Progenitor cell of endocrine pancreas (in vitro differentiated cells): ENCODE measurements around the gene SMARCA2. TPM values are rescaled to one million over a fixed set of nuclear protein-coding genes. Genes with fewer than 3 reads are reported as not detected.
A peak's percentile ranks its signal among the peaks of the same experiment; 100 is the strongest.

Experiments
- DNase-seq: peaks from one replicate; pipeline ENCODE4 v3.0.0; 2021; ENCODE audit warnings: low spot score; ENCODE audit not compliant: unreplicated experiment
- H3K27ac Mint-ChIP-seq: 2 replicates; pipeline ENCODE4 v1.8.0; 2021; ENCODE audit warnings: mild to moderate bottlenecking, moderate library complexity, mixed read lengths
- H3K27me3 Mint-ChIP-seq: 2 replicates; pipeline ENCODE4 v1.8.0; 2021; ENCODE audit warnings: mixed read lengths
- H3K36me3 Mint-ChIP-seq: 2 replicates; pipeline ENCODE4 v1.8.0; 2022; ENCODE audit warnings: mixed read lengths; ENCODE audit not compliant: insufficient read depth
- H3K4me1 Mint-ChIP-seq: 2 replicates; pipeline ENCODE4 v1.8.0; 2021; ENCODE audit warnings: low read depth, mixed read lengths
- H3K4me3 Mint-ChIP-seq: 2 replicates; pipeline ENCODE4 v1.8.0; 2021; ENCODE audit warnings: low read depth, mild to moderate bottlenecking, moderate library complexity, mixed read lengths
- H3K9me3 Mint-ChIP-seq: 2 replicates; pipeline ENCODE4 v1.8.0; 2021; ENCODE audit warnings: low read depth, mixed read lengths
- total RNA-seq: library from RNA; stranded (reverse); gene quantifications from 2 replicates; pipeline ENCODE4 v1.2.1, GENCODE V29; 2021
- TF ChIP-seq, protein P1 (sequence below): fragments of 200-600 bp; sonication (generic); IDR thresholded peaks from one replicate; pipeline ENCODE4 v1.5.0; 2021; ENCODE audit warnings: antibody characterized with exemption, mild to moderate bottlenecking; ENCODE audit not compliant: unreplicated experiment

Gene SMARCA2
- total RNA-seq, 1 donor from 2014 or later: 55.8 TPM

DNA sequence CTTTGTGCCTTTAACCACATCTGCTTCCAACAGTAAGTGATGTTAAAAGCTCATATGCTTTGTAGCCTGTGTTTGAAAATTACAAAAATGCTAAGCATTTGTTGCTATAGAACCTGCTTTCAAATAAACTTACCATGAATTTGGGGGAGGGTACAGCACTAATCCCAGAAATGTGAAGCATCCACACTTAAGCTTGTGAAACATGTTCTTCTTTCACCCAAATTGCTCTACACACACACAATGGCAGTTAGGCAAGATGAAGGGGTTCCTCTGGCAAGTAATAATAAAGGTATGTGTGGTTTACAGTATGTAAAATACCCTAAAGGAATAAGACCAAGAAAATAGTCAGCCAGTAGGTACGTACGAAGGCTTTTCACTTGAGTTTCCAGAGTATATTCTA lies 165.6 kb downstream of the SMARCA2 start:
- no peak for DNase-seq
- Mint-ChIP-seq H3K36me3 (peaks cover 10% of the 10 kb centered on the region), H3K4me1 (peaks cover 9% of the 10 kb centered on the region), H3K27ac (no peak overlapping the region), H3K4me3 (no peak overlapping the region), H3K27me3 (no peaks in the 10 kb centered on the region), H3K9me3 (no peaks in the 10 kb centered on the region)
- TF ChIP-seq, protein P1, sequence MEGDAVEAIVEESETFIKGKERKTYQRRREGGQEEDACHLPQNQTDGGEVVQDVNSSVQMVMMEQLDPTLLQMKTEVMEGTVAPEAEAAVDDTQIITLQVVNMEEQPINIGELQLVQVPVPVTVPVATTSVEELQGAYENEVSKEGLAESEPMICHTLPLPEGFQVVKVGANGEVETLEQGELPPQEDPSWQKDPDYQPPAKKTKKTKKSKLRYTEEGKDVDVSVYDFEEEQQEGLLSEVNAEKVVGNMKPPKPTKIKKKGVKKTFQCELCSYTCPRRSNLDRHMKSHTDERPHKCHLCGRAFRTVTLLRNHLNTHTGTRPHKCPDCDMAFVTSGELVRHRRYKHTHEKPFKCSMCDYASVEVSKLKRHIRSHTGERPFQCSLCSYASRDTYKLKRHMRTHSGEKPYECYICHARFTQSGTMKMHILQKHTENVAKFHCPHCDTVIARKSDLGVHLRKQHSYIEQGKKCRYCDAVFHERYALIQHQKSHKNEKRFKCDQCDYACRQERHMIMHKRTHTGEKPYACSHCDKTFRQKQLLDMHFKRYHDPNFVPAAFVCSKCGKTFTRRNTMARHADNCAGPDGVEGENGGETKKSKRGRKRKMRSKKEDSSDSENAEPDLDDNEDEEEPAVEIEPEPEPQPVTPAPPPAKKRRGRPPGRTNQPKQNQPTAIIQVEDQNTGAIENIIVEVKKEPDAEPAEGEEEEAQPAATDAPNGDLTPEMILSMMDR: no peak

DNA sequence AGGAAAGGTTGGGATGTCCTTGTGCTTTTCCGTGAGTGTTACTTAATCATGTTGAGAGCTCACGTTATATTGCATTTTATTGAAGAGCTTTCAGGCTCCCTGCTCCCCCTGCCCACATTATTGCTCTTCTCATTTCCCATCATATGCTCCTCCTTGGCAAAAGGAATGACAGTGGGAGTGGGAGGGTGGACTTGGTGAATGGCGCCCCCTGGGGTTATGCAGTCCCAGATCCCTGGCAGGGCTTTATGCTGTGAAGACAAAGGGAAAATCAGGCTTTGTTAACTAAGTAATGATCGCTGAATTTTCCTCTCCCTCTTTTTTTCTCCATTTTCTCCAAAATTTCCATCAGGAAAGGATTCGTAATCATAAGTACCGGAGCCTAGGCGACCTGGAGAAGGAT lies 166.6 kb downstream of the SMARCA2 start:
- Mint-ChIP-seq H3K9me3 (no peaks in the 10 kb centered on the region), H3K27me3 (no peaks in the 10 kb centered on the region), H3K4me1 (peaks cover 9% of the 10 kb centered on the region), H3K36me3 (peaks cover 13% of the 10 kb centered on the region), H3K27ac (no peak overlapping the region), H3K4me3 (no peak overlapping the region)
- TF ChIP-seq, protein P1: peak; percentile 31
- no peak for DNase-seq

DNA sequence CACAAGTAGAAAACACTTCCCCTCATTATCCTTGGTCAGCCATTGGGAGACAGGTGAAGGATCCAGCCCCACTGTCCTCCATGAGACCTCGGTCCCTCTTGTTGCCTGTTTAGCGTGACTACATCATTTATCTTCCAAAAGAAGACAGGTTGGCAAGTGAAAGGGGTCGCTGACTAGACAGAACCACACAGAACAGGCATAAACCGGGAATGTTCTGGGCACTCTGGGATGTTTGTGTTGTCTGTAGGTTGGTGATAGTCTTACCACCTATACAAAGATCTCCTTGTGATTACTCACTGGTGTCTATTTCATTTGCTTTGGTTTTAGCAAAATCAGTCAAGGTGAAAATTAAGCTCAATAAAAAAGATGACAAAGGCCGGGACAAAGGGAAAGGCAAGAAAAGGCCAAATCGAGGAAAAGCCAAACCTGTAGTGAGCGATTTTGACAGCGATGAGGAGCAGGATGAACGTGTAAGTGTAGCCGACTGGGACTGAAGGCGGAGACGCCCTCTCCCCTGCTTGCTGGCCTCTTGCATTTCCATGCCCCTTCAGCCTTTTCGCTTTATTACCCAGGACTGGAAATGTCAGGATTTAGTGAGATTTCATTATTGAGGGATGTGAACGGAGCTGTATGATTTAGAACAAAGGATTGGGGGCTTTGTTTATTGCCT lies 175.9 kb downstream of the SMARCA2 start:
- TF ChIP-seq, protein P1: no peak
- Mint-ChIP-seq H3K27me3 (no peaks in the 10 kb centered on the region), H3K27ac (no peak overlapping the region)

DNA sequence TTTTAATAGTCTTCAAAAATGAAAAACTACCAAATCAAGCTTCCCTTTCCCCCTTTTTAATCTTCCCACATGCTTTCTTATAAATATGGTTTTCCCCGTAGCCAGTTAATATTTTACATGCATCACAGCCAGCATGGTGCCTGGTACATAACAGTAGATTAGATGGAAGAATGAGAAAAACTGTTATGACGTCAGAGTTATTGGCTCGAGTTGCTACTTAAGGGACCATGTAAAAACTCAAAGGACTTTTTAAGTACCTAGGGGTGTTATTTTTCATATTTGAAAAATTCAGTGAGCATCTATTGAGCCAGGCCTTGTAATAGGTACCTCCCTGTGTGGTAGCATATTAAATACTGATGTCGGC lies 176.4 kb downstream of the SMARCA2 start:
- no peak overlapping the region for H3K27ac Mint-ChIP-seq
- peaks cover 7% of the 10 kb centered on the region for H3K36me3 Mint-ChIP-seq
- no peaks in the 10 kb centered on the region for H3K27me3 Mint-ChIP-seq
- no peaks in the 10 kb centered on the region for H3K4me1 Mint-ChIP-seq
- TF ChIP-seq, protein P1: no peak
- no peaks in the 10 kb centered on the region for H3K9me3 Mint-ChIP-seq
- no peak for DNase-seq
- H3K4me3 Mint-ChIP-seq: no peak overlapping the region

More for the DNA sequence above, 175.9 kb downstream of the SMARCA2 start:
- H3K36me3 Mint-ChIP-seq: peaks cover 7% of the 10 kb centered on the region
- no peaks in the 10 kb centered on the region for H3K4me1 Mint-ChIP-seq
- H3K4me3 Mint-ChIP-seq: no peak overlapping the region
- no peaks in the 10 kb centered on the region for H3K9me3 Mint-ChIP-seq
- no peak for DNase-seq

DNA sequence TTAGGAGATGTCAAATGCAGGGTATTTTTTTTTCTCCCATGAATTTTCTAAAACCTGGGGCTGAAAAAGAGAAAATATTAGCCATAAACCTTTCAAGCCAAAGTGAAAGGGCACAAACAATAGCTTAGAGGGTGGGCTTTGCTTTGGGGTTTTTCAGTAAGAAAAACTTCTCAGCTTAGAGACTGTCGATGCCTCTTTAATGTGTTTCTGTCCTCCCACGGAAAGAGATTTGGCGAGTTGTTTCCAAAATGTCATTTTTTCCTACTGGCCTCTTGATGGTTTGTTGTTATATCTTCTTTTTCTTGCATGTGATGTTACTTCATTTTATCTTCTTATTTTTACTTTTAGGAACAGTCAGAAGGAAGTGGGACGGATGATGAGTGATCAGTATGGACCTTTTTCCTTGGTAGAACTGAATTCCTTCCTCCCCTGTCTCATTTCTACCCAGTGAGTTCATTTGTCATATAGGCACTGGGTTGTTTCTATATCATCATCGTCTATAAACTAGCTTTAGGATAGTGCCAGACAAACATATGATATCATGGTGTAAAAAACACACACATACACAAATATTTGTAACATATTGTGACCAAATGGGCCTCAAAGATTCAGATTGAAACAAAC lies 177.3 kb downstream of the SMARCA2 start:
- H3K27ac Mint-ChIP-seq: no peak overlapping the region
- TF ChIP-seq, protein P1: no peak
- H3K4me1 Mint-ChIP-seq: no peaks in the 10 kb centered on the region
- no peak for DNase-seq
- H3K27me3 Mint-ChIP-seq: no peaks in the 10 kb centered on the region
- H3K36me3 Mint-ChIP-seq: peaks cover 7% of the 10 kb centered on the region
- H3K4me3 Mint-ChIP-seq: no peak overlapping the region
- no peaks in the 10 kb centered on the region for H3K9me3 Mint-ChIP-seq
